Heart left ventricle (tissue), 16 donors: ENCODE results near the gene WDR74. TPM values are rescaled to one million over a fixed set of nuclear protein-coding genes. Genes with fewer than 3 reads are reported as not detected.

Source experiments
- ATAC-seq, 4 donors: fragments of 200-7000 bp; cut with Tn5 transposase; one replicate each; pipeline ENCODE4 v1.9.1; 2020 to 2022; ENCODE audit warnings: moderate library complexity in 4 of 4, mild to moderate bottlenecking in 3 of 4, moderate number of reproducible peaks in 1 of 4
- DNase-seq, 5 donors: peaks; one replicate each; pipeline ENCODE4 v3.0.0-alpha.2; 2020
- H3K27ac ChIP-seq, 12 donors: fragments of 200-600 bp; sonication (generic) in 4 of 12; one replicate each; pipeline versions ENCODE4 v1.5.0 to v1.8.0; 2016 to 2022; ENCODE audit warnings: mild to moderate bottlenecking in 2 of 12
- H3K27me3 ChIP-seq, 9 donors: fragments of 200-600 bp; sonication (generic) in 2 of 9; one replicate each; pipeline versions ENCODE4 v1.5.1 to v1.8.0; 2016 to 2022; ENCODE audit warnings: mild to moderate bottlenecking in 3 of 9
- H3K36me3 ChIP-seq, 9 donors: fragments of 200-600 bp; sonication (generic) in 2 of 9; one replicate each; pipeline versions ENCODE4 v1.5.0 to v1.8.0; 2018 to 2022; ENCODE audit warnings: mild to moderate bottlenecking in 2 of 9
- H3K4me1 ChIP-seq, 12 donors: fragments of 200-600 bp; sonication (generic) in 4 of 12; one replicate each; pipeline versions ENCODE4 v1.5.0 to v1.8.0; 2016 to 2022; ENCODE audit warnings: mild to moderate bottlenecking in 3 of 12
- H3K4me3 ChIP-seq, 12 donors: fragments of 200-600 bp; sonication (generic) in 4 of 12; one replicate each; pipeline versions ENCODE4 v1.5.0 to v1.8.0; 2017 to 2022; ENCODE audit warnings: mild to moderate bottlenecking in 9 of 12, moderate library complexity in 4 of 12
- H3K9me3 ChIP-seq, 12 donors: fragments of 200-600 bp; sonication (generic) in 4 of 12; one replicate each; pipeline versions ENCODE4 v1.5.0 to v1.8.0; 2016 to 2022; ENCODE audit warnings: mild to moderate bottlenecking in 1 of 12
- POLR2A ChIP-seq, 2 donors: fragments of 450-650 bp; IDR thresholded peaks; one replicate each; pipeline ENCODE4 v1.6.1; 2017; ENCODE audit warnings: antibody characterized with exemption in 2 of 2, mild to moderate bottlenecking in 2 of 2, moderate library complexity in 2 of 2
- WGBS, 4 donors: extraction: QIAGEN DNeasy Blood & Tissue Kit in 2 of 4; methylation state at CpG; one replicate each; pipeline versions ENCODE4 v1.1.5 to v1.1.7; 2013 to 2018; 5-methylcytosine and 5-hydroxymethylcytosine counted together
- intact Hi-C, 10 donors: fragments of 100-400 bp; cut with DNase I; formaldehyde crosslinking; loops; one replicate each; pipeline versions ENCODE4 v1.11.1 to v1.14.2; 2022
- polyA plus RNA-seq, 2 donors: library from polyadenylated mRNA; stranded (reverse); fragments of 200-250 nt; gene quantifications; one replicate each; pipeline ENCODE4 v1.2.3, GENCODE V29; 2013
- total RNA-seq, 9 donors: library from RNA; depleted of rRNA in 2 of 9; stranded (reverse); fragments of >200 nt in 2 of 9; fragmentation: NEBNext Ultra II Directional in 3 of 9; extraction: Animal tissue kit (Norgen Biotek cat#: 25700) in 3 of 9; gene quantifications; one replicate each; pipeline versions ENCODE4 v1.1.0 to v1.2.4, GENCODE V29; 2016 to 2023
- TF ChIP-seq, protein P1 (sequence below), 12 donors: fragments of 200-600 bp; sonication (generic) in 4 of 12; IDR thresholded peaks; one replicate each; pipeline versions ENCODE4 v1.5.0 to v1.8.0; 2018 to 2022; ENCODE audit warnings: antibody characterized with exemption in 12 of 12, mild to moderate bottlenecking in 5 of 12
- donor health status: ischemic (EF 13 %, LVEDD 7.1; RV severe dilation, severe dysfunction).
- donor health status: healthy with polysubstance abuse.
- donor health status: DM: no; HTN: yes; CAD: no.
- donor health status: DM: no; HTN: no; CAD: no.
- donor health status: ischemic (EF 25% LVEDD 6.9; RV normal size, moderate dysfunction).
- donor health status: ischemic (EF 25% LVEDD 5.7; RV mildly dilated, moderate dysfunction).
- donor health status: healthy.
- donor health status: DM: yes; HTN: yes; CAD: no.
- donor health status: ischemic (EF 35%, LVEDD 5.7; RV mildly dilated, moderate dysfunction).
- donor health status: nonischemic (EF 11% LVEDD 7.7; RV severe dilation, severe dysfunction).
- donor health status: DM: yes; HTN: yes; CAD: no.
- donor health status: PGD.
- donor health status: ischemic (EF 29% LVEDD 5.4; RV normal size, mild dysfunction).
- donor health status: nonischemic (EF 23%, LVEDD 6.1; RV moderate dilation, normal function).

The WDR74 gene
- total and polyA plus RNA-seq, 11 donors: 19.2 to 70.6 (median 28.1) TPM

- Histone ChIP-seq H3K4me1 (peaks cover 0 to 51% (median 40%) of the 10 kb centered on the region in 12 donors), H3K27ac (peak overlapping the region; percentile 47 to 98 (median 92)), H3K4me3 (peak overlapping the region in 9 of 12 donors; percentile 64 to 99 (median 96)), H3K9me3 (no peaks in the 10 kb centered on the region), H3K27me3 (no peaks in the 10 kb centered on the region), H3K36me3 (peaks cover 1 to 76% (median 70%) of the 10 kb centered on the region in 9 donors)
- ATAC-seq: peak; percentile 45 to 71 (median 50)
- WGBS, 4 donors: 12 to 21% (median 16%) methylated on average over 11 of the region's 11 CpGs
- peak; percentile 48 to 76 (median 68) for DNase-seq
- TF ChIP-seq, protein P1, sequence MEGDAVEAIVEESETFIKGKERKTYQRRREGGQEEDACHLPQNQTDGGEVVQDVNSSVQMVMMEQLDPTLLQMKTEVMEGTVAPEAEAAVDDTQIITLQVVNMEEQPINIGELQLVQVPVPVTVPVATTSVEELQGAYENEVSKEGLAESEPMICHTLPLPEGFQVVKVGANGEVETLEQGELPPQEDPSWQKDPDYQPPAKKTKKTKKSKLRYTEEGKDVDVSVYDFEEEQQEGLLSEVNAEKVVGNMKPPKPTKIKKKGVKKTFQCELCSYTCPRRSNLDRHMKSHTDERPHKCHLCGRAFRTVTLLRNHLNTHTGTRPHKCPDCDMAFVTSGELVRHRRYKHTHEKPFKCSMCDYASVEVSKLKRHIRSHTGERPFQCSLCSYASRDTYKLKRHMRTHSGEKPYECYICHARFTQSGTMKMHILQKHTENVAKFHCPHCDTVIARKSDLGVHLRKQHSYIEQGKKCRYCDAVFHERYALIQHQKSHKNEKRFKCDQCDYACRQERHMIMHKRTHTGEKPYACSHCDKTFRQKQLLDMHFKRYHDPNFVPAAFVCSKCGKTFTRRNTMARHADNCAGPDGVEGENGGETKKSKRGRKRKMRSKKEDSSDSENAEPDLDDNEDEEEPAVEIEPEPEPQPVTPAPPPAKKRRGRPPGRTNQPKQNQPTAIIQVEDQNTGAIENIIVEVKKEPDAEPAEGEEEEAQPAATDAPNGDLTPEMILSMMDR (IDR thresholded peaks at IDR 0.05): no peak
- TF ChIP-seq POLR2A (IDR thresholded peaks at IDR 0.05): no peak
- intact Hi-C loops: loop anchor here in 7 of 10 donors (2.0 to 5.0 kb wide), 4 partner anchors 40 to 50 kb away; partner anchors contain the start of genes STX5 (in 5 of the 7), TEX54 (in 5 of the 7) and WDR74 (in 1 of the 7)
Measured at GRCh38 chr11:62792202-62792575, 47.2 kb downstream of the WDR74 start.

GRCh38 chr11:62791501-62792201 lies 47.7 kb downstream of the WDR74 start, which contains the start of gene TMEM223:
Gene TMEM223, minus strand, starts transcription at chr11:62792006. Its CDS starts 12 bp downstream, at chr11:62791994.
- intact Hi-C loops: loop anchor here in 7 of 10 donors (2.0 to 5.0 kb wide), 4 partner anchors 41 to 51 kb away; partner anchors contain the start of genes STX5 (in 5 of the 7), TEX54 (in 5 of the 7) and WDR74 (in 1 of the 7)
- Histone ChIP-seq H3K27me3 (no peaks in the 10 kb centered on the region), H3K9me3 (no peaks in the 10 kb centered on the region), H3K4me3 (peak within 1 kb of the TSS; percentile 50 to 99 (median 93)), H3K36me3 (peaks cover 0 to 71% (median 65%) of the 10 kb centered on the region in 9 donors), H3K27ac (peak within 1 kb of the TSS; percentile 60 to 98 (median 92)), H3K4me1 (peaks cover 0 to 51% (median 40%) of the 10 kb centered on the region in 12 donors)
- ATAC-seq (peak; percentile 83 to 89 (median 86)), DNase-seq (peak; percentile 92 to 95 (median 93))
- WGBS, 4 donors: 0% methylated on average over 23 to 58 of the region's 58 CpGs
- TF ChIP-seq, protein P1 (IDR thresholded peaks at IDR 0.05): peak in 8 of 12 donors; percentile 7 to 40 (median 22)
- TF ChIP-seq POLR2A (IDR thresholded peaks at IDR 0.05): peak in 1 of 2 donors; percentile 84

DNA sequence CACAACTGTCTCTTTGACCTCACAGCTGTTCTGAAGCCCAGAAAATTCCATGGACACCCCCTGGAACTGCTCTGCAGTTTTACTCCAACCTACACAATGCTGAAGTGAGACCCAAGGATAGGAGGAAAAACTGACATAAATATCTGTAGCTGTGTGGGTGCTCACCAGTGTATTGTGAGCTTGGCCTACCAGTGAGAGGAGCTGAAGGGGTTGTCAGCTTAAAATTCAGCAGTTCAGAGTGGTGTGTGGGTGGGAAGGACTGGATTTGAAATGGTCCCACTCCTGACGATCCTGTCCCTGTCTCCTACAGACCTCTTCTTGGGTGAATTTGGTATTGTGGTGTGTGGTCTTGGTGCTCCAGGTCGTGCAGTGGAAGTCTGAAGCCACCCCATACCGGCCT lies 49.8 kb downstream of the WDR74 start:
- Histone ChIP-seq H3K36me3 (peaks cover 0 to 56% (median 45%) of the 10 kb centered on the region in 9 donors), H3K4me3 (no peak overlapping the region), H3K27ac (peak overlapping the region in 3 of 12 donors; percentile 4 to 82 (median 21)), H3K4me1 (peaks cover 6 to 62% (median 51%) of the 10 kb centered on the region in 12 donors), H3K9me3 (no peaks in the 10 kb centered on the region), H3K27me3 (no peaks in the 10 kb centered on the region)
- DNase-seq: no peak
- TF ChIP-seq, protein P1 (IDR thresholded peaks at IDR 0.05): no peak
- TF ChIP-seq POLR2A (IDR thresholded peaks at IDR 0.05): no peak
- WGBS, 4 donors: 33 to 55% (median 45%) methylated on average over 2 to 3 of the region's 3 CpGs
- intact Hi-C loops: loop anchor here in 6 of 10 donors (5.0 kb wide), 2 partner anchors 73 to 93 kb away; partner anchors contain the start of gene SLC3A2 (in 1 of the 6)
- ATAC-seq: no peak

- Histone ChIP-seq H3K27ac (peak overlapping the region in 7 of 12 donors; percentile 4 to 97 (median 18)), H3K9me3 (no peaks in the 10 kb centered on the region), H3K27me3 (no peaks in the 10 kb centered on the region), H3K4me3 (peak overlapping the region in 3 of 12 donors; percentile 25 to 95 (median 92)), H3K36me3 (peaks cover 0 to 51% (median 40%) of the 10 kb centered on the region in 9 donors), H3K4me1 (peaks cover 6 to 62% (median 51%) of the 10 kb centered on the region in 12 donors)
- WGBS, 4 donors: 62 to 74% (median 68%) methylated on average over 5 of the region's 5 CpGs
- intact Hi-C loops: loop anchor here in 6 of 10 donors (5.0 kb wide), 2 partner anchors 73 to 93 kb away; partner anchors contain the start of gene SLC3A2 (in 1 of the 6)
- ATAC-seq (no peak), DNase-seq (no peak)
- TF ChIP-seq POLR2A (IDR thresholded peaks at IDR 0.05): no peak
- TF ChIP-seq, protein P1 (IDR thresholded peaks at IDR 0.05): no peak
Measured at GRCh38 chr11:62788991-62789390, 50.4 kb downstream of the WDR74 start.
